HG03039 (cell line): ENCODE data around the gene BAX.

Experiments used
- ATAC-seq: cut with Tn5 transposase; IDR thresholded peaks from one replicate; pipeline ENCODE4 v1.9.1; 2021; ENCODE audit warnings: mild to moderate bottlenecking, moderate library complexity; ENCODE audit not compliant: unreplicated experiment

Gene BAX

GRCh38 chr19:48977061-48977460, 22.4 kb downstream of the BAX start:
- no peak for ATAC-seq

GRCh38 chr19:48982280-48982679, 27.6 kb downstream of the BAX start:
- no peak for ATAC-seq

GRCh38 chr19:48985711-48986110, 31.0 kb downstream of the BAX start:
- ATAC-seq: no peak

- ATAC-seq: no peak
These were observed 31.5 kb downstream of the BAX start for GRCh38 chr19:48986211-48986610.

- no peak for ATAC-seq
These were observed 32.6 kb downstream of the BAX start for GRCh38 chr19:48987323-48987722.

- no peak for ATAC-seq
These were observed 33.6 kb downstream of the BAX start for GRCh38 chr19:48988286-48988685.

GRCh38 chr19:48988860-48989259, 34.2 kb downstream of the BAX start:
- ATAC-seq: no peak

- ATAC-seq: no peak
These were observed 35.1 kb downstream of the BAX start for GRCh38 chr19:48989701-48990291.

GRCh38 chr19:48990400-48990799, 35.7 kb downstream of the BAX start:
- no peak for ATAC-seq

GRCh38 chr19:48991011-48991609, 36.4 kb downstream of the BAX start:
- no peak for ATAC-seq

- ATAC-seq: no peak
These were observed 37.4 kb downstream of the BAX start for GRCh38 chr19:48991873-48992580.

GRCh38 chr19:48992581-48993174, 38.0 kb downstream of the BAX start:
- ATAC-seq: no peak

GRCh38 chr19:48993175-48994034, 38.7 kb downstream of the BAX start, which contains the start of the genes GYS1 and RUVBL2:
Gene GYS1 (minus strand): TSS chr19:48993309. CDS start chr19:48993112, 197 bp downstream.
Gene RUVBL2 (plus strand): TSS chr19:48993887. CDS start chr19:48993912, 25 bp downstream.
- peak; percentile 81 for ATAC-seq

GRCh38 chr19:48994035-48994386, 39.3 kb downstream of the BAX start:
- ATAC-seq: no peak

- ATAC-seq: no peak
These were observed 43.3 kb downstream of the BAX start for GRCh38 chr19:48997972-48998371.

GRCh38 chr19:48999481-49000325, 45.0 kb downstream of the BAX start:
- ATAC-seq: no peak

GRCh38 chr19:49004133-49004532, 49.5 kb downstream of the BAX start:
- ATAC-seq: no peak

GRCh38 chr19:49004964-49005614, 50.4 kb downstream of the BAX start:
- no peak for ATAC-seq

- ATAC-seq: no peak
These were observed 52.2 kb downstream of the BAX start for GRCh38 chr19:49006905-49007304.
